Lower leg skin (tissue), 3 donors: ENCODE data around the gene GNAT1.
A peak's percentile ranks its signal among the peaks of the same experiment; 100 is the strongest.

Experiments
- POLR2A ChIP-seq, 2 donors: fragments of 450-650 bp; IDR thresholded peaks; one replicate each; pipeline ENCODE4 v1.6.1; 2016 to 2017; ENCODE audit warnings: antibody characterized with exemption in 2 of 2, mild to moderate bottlenecking in 1 of 2, moderate library complexity in 1 of 2
- TF ChIP-seq, protein P1 (sequence below), 3 donors: fragments of 450-650 bp; IDR thresholded peaks; one replicate each; pipeline ENCODE4 v1.5.1; 2016; ENCODE audit warnings: antibody characterized with exemption in 3 of 3, mild to moderate bottlenecking in 3 of 3, moderate library complexity in 2 of 3

DNA sequence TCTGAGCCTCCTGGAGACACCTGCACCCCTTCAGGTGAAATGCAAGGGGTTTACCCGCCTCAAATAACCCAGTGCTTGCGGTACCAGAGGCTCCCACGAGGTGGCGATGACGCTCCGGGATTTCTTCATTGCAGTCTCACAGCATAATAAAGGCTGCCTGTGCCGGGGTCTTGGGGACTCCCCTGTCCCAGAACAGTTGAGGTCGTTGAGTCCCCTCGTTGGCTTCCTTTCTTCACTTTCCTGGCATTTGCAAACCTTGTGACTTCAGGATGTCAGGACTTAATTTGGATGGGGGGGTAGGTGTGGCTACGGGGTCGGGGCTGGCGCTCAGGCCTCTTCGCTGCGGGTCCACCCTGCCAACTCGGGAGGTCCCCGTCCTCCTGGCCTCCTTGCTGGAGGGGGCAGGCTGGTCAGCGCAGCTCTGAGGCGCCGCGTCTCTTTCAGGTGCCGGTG is 1.3 kb downstream of the GNAT1 start:
- TF ChIP-seq, protein P1, sequence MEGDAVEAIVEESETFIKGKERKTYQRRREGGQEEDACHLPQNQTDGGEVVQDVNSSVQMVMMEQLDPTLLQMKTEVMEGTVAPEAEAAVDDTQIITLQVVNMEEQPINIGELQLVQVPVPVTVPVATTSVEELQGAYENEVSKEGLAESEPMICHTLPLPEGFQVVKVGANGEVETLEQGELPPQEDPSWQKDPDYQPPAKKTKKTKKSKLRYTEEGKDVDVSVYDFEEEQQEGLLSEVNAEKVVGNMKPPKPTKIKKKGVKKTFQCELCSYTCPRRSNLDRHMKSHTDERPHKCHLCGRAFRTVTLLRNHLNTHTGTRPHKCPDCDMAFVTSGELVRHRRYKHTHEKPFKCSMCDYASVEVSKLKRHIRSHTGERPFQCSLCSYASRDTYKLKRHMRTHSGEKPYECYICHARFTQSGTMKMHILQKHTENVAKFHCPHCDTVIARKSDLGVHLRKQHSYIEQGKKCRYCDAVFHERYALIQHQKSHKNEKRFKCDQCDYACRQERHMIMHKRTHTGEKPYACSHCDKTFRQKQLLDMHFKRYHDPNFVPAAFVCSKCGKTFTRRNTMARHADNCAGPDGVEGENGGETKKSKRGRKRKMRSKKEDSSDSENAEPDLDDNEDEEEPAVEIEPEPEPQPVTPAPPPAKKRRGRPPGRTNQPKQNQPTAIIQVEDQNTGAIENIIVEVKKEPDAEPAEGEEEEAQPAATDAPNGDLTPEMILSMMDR (IDR thresholded peaks at IDR 0.05) = peak in 1 of 3 donors; percentile 62
- no peak for TF ChIP-seq POLR2A (IDR thresholded peaks at IDR 0.05)
